T47D (cell line): ENCODE results near the gene MICALL2.

ENCODE experiments used
- DNase-seq, 2 experiments: peaks; one replicate each; pipeline versions ENCODE4 v3.0.0 to v3.0.0-alpha.2; 2011 to 2012; ENCODE audit warnings: low read depth in 1 of 2, low spot score in 1 of 2
- JUND ChIP-seq: IDR thresholded peaks from 2 replicates; pipeline ENCODE4 v1.6.1; 2012; ENCODE audit warnings: low read depth
- in situ Hi-C: cut with HindIII; loops from 2 replicates; pipeline ENCODE4 v1.10.0; 2016; ENCODE audit warnings: low sequenced_read_pairs, low pct_unique_long_range_greater_than_20kb

Gene MICALL2

GRCh38 chr7:1439373-1440363 is 19.6 kb downstream of the MICALL2 start:
- in situ Hi-C loops: no loop called here
- DNase-seq: peak in 1 of 2 experiments; percentile 35
- no peak for TF ChIP-seq JUND

- DNase-seq: no peak
- no peak for TF ChIP-seq JUND
- in situ Hi-C loops: no loop called here
Observed at GRCh38 chr7:1438821-1439220, 20.4 kb downstream of the MICALL2 start.

GRCh38 chr7:1438208-1438607 is 21.1 kb downstream of the MICALL2 start:
- no peak for TF ChIP-seq JUND
- in situ Hi-C loops: no loop called here
- DNase-seq: no peak

GRCh38 chr7:1437155-1437880 is 22.0 kb downstream of the MICALL2 start:
- TF ChIP-seq JUND: no peak
- in situ Hi-C loops: no loop called here
- DNase-seq: no peak

DNA sequence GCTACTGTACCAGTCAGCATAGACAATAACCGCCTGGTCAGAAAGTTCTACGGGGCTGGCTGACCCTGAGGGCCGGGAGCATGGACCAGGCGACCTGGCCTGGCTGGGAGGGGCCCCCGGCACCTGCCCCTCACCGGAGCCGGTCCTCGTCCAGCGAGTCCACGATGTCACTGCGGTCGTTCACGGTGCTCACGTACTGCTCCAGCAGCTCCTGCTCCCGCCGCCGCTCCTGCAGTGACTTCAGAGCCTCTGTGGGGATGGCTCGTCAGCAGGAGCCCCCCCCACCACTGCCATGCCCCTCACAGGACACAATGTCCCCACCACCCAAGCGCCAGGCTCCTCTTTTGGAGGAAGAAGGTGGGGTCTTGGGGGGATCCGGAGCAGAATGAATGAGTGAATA is 22.7 kb downstream of the MICALL2 start:
- DNase-seq: no peak
- in situ Hi-C loops: no loop called here
- no peak for TF ChIP-seq JUND

GRCh38 chr7:1434891-1435670 is 24.2 kb downstream of the MICALL2 start:
- TF ChIP-seq JUND: no peak
- DNase-seq: no peak
- in situ Hi-C loops: no loop called here

GRCh38 chr7:1434165-1434718 is 25.0 kb downstream of the MICALL2 start:
- TF ChIP-seq JUND: no peak
- DNase-seq: no peak
- in situ Hi-C loops: no loop called here

DNA sequence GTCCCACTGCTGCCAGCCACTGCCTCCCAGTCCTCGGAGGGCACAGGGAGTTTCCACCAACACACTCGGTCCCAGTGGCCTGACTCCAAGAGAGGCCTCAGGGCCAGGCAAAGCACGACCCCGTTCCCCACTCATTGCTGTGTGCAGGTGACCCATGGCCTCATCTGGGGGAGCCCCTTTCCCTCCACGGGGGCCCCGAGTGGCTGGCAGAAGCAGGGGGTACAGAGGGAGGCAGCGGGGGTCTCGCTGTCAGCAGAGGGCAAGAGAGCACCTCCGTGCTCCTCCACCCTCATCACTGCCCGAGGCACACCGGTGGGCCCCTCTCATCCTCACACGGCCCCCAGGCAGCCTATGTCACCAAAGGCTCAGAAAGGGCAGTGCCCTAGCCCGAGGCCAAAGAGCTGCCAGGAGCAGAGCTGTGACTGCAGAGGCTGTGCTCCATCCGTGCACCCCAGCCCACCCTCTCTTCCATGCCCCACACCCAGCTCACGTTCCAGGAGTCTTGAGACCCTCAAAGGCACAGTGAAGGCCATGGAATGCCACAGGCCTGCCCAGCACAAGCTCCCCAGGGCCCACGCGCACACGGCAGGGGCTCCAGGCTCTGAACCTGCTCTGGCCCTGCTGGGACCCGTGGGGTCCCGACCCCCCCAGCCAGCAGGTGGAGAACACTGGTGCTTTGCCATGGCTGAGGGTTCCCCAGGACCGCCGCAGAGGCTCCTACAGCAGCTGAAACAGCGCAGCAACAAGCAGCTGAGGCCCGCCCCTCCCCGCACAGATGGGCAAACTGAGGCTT is 25.9 kb downstream of the MICALL2 start:
- TF ChIP-seq JUND: no peak
- in situ Hi-C loops: no loop called here
- no peak for DNase-seq

DNA sequence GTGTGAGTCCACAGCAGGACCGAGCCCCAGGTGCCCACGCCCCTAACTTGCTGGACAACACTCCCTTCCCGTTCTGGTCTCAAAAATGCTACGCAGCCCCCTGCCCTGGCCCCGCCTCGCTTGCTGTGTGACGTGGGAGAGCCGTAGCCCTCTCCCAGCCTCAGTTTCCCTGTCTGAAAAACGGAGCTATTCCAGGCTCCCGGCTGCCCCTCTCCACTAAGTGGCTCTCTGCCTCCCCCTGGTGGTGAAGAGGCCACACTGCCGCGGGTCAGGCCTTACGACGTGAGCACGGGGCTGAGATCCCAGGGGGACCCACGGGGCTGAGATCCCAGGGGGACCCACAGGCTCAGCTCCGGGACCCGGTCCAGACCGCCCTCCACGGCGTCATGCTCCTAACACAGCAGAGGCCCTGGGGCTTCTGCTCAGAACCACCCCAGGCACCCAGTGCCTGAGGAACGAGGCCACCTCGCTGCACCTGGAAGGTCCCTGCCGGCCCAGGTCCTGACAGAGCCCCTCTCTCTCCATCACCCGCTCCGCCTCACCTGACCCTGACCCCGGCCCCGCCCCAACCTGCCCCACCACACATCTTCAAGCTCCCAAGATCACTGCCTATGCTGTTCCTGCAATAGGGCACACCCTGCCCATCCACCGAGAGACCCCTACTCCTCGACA is 26.7 kb downstream of the MICALL2 start:
- DNase-seq: peak; percentile 75 to 82
- in situ Hi-C loops: no loop called here
- no peak for TF ChIP-seq JUND

- in situ Hi-C loops: no loop called here
- TF ChIP-seq JUND: no peak
- DNase-seq: no peak
Observed at GRCh38 chr7:1431634-1432380, 27.5 kb downstream of the MICALL2 start.
